Muscle of back (tissue), 11 donors: ENCODE measurements around the gene PAK5. TPM values are rescaled to one million over a fixed set of nuclear protein-coding genes. Genes with fewer than 3 reads are reported as not detected.

Source experiments
- DNase-seq, 3 donors: peaks; one replicate each; pipeline versions ENCODE4 v3.0.0 to v3.0.0-alpha.2; 2013
- polyA plus RNA-seq, 10 donors: library from polyadenylated mRNA; unstranded; fragments of 120-200 nt; gene quantifications; one replicate each; pipeline ENCODE4 v1.2.1, GENCODE V29; 2013; ENCODE audit not compliant: insufficient read length in 10 of 10

The PAK5 gene
- polyA plus RNA-seq, 10 donors, result 0.08 to 0.29 (median 0.18) TPM

DNA sequence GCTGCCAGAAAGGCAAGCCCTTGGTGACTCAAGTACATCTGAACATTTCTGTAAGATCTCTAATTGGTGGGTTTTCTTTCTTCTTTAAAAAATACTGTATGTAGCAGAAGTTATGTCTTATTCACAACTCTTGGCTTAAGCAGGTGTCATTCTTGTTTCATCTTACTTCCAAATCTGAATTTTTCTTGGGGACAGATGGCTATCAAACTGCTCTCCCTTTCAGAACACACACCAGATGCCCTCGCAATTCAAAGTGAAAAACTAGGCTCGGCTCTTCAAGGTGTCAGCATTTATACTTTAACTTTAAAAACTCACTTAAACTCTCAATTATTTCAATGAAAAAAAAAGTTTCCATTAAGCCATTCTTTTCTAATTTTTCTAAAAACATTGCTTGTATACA, 49.7 kb downstream of the PAK5 start:
- no peak for DNase-seq

DNA sequence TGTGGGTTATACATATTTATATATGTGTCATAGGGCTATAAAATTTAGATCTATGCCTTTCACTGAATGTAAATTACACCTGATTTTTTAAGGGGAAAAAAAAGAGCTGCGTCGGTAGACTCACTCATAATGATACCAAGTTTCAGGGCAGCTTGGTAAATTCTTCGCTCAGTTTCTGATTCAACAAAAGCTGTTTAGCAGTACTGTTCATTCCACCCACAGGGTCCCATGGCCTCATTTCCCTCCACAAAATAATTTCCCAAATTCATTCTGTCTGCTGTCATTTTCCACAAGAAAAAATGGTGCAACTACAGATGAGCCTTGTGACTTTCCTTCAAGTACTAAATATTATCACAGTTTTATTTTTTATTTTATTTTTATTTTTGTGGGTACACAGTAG, 63.7 kb downstream of the PAK5 start:
- no peak for DNase-seq

DNA sequence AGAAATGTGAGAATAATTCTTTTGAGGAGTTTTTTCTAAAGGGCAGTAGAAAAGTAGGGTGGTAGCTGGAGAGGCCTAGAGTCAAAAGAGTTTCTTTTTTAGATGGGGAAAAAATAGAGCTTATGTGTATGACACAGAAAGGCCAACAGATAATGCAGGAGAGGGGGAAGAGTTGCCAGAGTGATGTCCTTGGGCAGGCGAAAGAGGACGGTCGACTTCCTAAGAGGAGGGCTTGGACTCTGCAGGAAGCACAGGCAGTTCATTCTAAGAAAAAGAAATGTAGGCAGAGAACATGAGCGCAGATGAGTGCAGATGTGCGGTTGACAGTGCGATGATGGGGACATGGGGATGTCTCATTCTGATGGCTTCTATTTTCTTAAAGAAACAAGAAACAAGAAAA, 68.9 kb downstream of the PAK5 start:
- no peak for DNase-seq

DNA sequence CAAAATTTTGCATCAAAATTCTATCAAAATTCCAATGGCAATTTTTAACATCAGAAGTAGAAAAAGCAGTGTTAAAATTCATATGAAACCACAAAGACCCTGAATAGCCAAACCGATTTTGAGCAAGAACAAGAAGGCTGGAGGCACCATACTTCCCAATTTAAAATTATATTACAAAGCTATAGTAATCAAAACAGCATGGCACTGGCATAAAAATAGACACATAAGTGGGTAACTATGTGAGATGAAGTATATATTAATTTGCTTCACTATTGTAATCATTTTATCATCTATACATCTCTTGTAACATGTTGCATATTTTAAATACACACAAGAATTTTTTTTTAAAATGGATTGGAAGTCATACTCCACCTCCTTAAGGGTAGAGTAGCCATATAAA, 77.4 kb downstream of the PAK5 start:
- DNase-seq, result no peak

DNA sequence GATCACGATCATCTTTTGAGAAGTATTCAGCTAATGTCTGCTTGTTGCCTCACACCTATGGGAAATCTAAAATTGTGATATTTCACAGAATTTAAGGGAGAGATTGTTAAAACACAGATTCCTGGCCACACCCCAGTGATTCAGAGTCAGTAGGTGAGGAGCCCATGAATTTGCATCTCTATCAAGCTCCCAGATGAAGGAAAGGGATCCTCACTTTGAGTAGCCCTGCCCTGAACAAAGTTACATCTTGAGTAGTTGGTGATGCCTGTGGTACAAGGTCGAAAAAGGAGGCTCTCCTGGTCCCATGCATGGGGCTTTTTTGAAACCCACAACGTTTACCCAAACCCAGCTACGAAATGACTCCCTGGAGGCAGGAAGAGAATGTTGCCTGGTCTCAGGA, 79.5 kb downstream of the PAK5 start:
- DNase-seq, result no peak

DNA sequence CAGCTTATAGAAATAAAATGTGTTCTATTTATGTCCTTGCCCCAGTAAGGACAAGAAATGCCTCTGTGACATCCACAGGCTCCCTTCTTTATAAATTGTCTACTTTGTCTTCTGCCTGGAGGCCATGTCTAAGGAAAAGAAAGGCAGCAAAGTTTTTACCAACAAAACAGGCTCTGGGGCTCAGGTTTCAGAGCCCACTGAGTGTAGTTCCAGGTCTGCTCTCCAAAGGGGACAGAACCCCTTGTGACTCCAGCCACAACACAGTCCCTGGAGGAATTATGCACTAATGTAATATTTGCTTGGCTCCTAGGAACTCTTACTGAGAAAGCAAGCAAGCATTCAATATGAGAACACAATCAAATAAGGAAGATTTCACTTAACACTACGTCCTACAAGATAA, 80.1 kb downstream of the PAK5 start:
- no peak for DNase-seq

DNA sequence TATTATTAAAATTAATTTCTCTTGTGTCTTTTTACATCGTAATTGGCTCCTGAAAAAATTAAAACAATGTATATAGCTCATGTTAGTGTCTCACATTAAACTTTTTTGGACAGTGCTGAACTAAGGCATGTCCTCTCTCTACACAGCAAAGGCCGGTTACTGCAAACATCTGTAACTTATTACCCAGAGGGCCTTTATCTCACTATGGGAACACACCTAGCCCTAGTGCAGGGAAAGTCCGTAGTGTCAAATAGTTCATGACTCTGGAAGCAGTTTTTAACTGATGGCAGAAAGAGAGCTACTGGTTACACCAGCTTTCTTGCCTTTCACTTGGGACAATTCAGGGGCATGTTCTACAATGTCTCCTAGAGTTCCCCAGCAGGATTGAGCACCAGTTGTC, 82.2 kb downstream of the PAK5 start:
- DNase-seq, result no peak

DNA sequence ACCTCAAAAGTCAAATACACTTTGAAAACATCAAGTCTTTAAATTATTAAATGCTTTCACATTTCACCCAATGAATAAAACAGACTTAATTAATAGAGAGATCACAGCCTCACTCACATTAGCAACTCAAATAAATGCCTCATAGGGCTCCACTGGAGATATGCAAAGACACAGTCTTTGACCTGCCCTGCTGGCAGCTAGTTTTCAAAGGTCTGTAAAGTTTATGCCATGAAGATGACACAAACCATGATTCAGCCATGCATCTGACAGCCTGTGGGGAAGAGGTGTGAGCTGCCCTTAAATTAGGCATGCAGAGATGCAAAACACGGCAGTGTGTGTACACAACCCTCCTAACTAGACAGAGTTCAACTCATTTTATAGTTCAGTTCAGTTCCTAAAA, 83.6 kb downstream of the PAK5 start:
- no peak for DNase-seq

DNA sequence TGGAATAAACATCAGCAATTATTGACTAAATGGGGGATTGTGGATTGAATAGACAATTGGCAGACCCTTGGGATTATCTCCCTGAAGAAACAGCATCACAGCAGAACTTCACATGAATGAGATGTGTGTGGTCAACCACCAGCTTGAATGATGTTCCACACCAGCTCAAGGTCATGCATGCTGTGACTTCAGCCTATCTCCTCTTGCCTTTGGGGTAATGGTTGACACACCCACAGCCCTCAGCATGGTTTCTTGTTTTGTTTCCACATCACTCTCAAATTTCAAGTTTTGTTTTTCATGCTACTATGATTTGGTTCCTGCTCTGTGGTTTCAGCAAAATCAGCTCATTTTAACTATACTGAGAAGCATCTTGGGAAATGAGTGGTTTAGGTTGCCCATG, 94.3 kb downstream of the PAK5 start:
- no peak for DNase-seq

DNA sequence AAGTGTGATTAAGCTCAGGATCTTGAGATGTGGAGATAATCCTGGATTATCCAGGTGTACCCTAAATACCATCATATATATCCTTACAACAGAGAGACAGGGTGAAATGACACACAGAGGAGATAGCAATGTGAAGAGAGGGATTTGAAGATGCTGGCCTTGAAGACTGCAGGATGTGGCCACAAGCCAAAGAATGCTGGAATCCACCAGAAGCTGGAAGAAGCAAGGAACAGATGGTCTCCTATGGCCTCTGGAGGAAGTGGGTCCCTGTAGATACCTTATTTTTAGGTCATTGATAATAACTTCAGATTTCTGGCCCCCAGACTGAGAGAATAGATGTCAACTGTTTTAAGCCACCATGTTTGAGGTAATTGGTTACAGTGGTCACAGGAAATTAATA, 95.0 kb downstream of the PAK5 start:
- DNase-seq, result no peak

DNA sequence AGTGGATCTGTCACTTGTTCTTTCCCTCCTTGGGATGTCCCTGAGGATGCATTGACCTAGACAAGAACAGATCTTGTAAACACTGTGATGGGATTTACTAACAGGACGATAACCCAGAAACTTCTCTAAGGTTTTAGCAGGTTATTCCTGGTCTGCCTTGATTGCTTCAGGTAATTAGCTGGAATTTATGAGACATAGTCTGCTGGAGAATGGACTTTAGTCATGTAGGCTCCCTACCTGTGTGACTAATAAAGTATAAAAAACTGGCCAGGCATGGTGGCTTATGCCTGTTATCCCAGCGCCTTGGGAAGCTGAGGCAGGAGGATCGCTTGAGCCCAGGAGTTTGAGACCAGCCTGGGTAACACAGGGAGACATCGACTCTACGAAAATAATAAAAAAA, 96.1 kb downstream of the PAK5 start:
- DNase-seq, result no peak

DNA sequence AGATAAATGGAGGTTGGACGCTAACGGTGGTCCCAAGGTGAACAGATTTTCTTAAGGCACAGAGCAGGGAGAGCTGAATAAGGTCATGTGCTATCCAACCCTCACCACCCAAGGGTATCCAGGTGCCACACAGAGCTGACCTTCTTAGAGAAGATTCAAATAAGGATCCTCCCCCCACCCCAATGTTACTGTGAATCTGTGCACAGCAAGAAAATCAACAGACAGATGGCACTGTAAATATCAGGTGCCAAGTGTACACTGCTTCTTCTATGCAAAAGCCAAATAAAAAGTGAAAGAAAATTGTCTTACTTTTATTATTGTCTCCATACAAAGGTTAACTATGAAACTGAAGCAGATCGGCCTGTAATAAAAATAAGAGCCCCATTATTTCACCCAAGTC, 96.9 kb downstream of the PAK5 start:
- DNase-seq, result no peak

DNA sequence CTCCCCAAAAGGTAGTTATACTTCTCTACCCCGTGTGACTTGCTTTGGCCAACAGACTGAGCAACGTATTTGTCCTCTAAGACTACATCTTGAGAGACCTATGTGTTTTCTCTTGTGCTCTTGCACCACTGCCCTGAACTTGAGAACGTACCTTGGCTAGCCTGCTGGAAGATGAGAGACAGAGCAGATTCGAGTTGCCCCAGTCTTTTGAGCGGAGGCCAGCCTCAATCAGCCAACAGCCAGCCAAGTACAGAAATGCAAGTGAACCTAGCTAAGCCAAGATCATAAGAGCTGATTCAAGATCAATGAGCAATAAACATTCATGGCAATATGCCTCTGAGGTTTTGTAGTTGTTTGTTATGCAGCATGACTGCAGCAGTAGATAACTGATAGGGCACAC, 98.4 kb downstream of the PAK5 start:
- DNase-seq, result no peak

DNA sequence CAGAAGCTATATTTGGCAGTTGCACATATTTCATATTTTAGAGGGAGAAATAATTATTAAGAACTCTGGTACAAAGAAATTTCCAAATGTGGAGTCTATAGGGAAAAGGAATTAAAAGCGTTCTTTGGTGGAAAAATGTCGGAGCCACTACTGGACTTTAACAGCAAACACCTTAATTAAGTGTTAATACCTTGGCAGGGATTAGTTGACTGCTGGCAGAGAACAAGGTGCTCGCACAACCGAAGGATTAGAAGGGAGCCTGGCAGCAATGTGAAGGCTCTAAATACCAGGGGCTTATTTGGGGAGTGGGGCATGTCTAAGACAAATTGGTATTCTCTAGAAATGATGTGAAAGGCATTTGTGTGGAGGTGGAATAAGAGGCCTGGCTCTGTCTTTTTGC, 98.9 kb downstream of the PAK5 start:
- DNase-seq, result no peak

DNA sequence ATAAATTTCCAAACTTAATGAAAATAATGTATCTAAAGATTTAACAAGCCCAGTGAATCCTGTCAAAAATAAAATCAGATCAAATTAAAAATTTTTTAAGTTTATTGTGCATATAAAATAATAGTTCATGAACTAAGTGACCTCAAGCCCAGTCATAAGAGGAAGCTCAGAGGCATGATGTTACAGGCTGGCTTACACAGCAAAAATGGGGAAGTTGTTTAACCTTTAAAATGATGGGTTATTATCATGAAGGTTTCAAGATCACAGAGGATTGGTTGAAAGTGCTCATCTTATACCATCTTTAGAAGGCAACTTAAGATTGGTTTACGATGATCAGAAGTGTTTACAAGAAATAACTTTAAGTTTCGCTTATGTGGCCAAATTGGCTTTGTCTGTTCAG, 102.5 kb downstream of the PAK5 start:
- no peak for DNase-seq

DNA sequence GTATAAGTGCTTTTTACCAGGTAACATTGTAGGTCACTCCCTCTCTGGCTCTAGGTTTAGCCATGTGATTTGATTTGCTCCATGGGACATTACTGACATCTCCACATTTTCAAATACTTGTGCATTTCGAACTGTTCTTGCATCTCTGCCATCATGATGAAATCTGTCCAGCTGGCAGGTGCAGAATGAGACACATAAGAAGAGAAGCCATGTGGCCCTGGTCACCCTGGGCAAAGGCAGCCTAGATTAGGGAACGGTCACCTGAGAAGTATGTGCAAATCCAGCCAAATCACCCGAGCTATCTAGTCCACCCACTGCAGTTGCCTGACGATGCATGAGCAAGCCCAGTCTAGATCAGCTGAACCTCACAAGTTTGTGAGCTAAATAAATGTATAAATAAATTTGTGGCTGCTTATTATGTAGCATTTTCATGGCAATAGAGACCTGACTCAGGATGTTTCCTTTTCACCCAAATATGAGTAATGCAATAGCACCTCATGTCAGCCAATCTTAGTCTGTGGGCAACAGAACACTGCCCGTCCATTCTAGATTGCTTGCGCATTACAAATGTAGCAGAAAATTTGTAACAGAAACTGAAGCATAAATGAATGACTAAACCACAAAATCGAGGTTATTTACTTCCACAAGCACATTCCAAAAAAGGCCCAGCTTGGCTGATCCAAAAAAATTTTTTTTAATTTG, 115.2 kb downstream of the PAK5 start:
- DNase-seq, result no peak

DNA sequence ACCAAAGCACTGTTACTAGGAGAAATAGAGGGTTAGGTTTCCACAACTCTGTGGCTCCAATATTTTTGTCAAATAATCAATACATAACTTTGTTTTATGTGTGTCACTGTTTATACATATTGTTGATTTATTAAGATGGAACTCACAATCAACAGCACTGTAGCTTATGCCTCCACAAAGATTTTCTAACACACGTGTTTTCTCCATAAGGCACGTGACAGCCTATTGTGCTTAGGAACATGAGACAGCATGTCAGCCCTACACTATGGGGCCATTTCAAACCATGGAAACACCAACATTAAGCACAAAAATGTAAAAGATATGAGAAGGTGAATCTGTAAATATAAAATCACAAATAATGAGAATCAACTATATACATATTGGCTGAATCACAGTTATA, 127.0 kb downstream of the PAK5 start:
- DNase-seq, result no peak

DNA sequence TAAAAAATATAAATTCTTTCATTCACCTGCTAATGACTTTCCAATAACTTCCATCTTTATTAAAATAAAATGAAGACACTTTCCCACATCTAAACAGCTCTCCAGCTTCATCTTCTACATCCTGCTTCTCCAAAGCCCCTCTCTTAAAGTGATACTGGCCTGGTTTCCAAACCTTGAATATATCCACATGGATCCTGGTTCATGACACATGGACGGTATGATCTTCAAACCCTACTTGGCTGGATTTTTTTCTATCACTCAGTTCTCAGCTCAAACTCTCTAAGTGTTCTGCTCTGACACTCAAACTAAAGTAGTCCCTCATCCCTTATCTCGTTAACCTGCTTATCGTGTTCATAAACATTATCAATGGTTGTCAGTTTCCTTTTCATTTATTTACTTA, 128.2 kb downstream of the PAK5 start:
- no peak for DNase-seq

DNA sequence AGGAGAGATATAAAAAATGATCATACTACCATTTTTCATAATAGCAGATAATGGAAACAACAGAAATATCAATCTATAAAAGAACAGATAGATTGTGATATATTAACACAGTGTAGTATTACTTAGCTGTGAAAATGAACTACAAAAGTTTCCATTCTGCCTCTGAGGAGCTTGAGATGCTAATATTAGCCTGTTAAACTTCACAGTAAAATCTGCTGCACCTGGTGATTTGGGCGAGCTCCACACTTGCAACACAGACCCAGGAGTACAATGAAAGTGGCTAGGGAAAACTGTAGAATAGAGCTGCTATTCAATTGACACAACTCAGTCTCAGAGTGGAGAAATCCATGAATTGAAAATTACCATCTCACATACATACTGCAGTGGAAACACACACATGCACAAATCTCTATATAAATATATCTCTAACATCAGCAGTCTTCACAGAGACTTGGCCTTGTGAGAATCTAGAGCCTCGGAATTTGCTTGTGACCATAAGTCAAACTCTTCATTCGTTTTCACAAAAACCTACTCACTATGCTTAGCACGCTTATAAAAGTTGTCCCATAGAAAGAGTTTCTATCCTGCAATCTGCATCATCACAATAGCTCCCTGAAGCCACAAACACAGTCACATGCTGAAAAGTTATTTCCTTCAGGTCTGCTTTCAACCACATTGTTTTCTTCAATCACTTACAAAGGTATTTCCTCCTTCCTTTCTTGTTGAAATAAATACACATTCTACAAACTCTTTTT, 133.0 kb downstream of the PAK5 start:
- no peak for DNase-seq

DNA sequence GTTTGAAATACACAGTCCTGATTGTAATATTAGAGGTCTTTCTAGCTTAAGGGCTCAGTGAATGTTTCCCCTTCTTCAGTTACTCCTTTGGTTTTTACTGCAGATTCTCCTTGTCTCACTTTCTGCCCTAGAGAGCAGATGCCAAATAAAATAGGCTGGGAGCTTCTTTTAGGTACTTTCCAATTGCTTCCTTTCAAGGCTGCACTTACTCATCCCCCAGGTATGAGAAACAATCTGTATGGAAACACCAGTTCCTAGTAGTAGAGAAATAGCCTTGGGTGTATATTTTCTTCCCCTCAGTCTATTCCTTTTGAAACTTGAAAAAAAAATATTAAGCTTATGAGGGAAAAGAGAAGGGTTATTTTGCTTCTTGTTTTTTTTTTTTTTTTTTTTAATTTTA, 139.7 kb downstream of the PAK5 start:
- no peak for DNase-seq

DNA sequence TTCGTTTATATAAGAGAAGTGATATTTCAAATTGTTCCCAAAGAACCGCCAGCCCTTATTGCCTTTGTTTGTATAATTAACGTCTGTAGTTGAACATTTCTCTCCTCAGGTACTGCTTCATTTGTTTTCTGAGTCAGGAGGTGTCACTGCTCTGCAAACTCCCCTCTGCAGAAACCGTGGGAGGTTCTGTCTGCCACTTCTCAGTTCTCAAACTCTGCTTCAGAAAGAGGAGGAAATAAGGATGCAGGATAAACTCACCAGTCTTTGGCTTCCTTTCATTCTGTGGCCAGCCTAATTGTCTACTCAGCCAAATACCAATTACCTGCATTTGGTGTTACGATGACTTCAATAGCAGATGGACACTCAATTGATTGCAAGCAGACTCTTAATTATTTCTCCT, 149.8 kb downstream of the PAK5 start:
- no peak for DNase-seq

DNA sequence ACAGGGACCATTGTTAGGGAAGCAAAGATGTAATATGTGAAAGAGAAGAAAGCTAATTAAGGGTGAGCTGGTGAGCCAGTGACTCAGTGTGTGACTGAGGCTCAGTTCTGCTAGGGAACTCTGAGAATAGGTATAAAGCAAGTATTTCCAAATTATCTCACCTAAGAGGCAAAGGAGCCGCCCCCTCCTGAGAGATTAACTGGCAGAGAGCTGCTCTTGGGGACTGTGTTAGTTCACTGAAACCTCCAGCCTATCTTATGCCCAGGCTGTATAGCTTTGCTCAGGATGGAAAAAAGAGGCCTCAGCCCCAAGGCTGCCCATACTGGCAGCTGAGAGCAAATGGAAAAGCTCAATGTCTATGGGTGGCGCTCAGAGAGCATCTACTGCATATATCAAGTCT, 152.0 kb downstream of the PAK5 start:
- no peak for DNase-seq

DNA sequence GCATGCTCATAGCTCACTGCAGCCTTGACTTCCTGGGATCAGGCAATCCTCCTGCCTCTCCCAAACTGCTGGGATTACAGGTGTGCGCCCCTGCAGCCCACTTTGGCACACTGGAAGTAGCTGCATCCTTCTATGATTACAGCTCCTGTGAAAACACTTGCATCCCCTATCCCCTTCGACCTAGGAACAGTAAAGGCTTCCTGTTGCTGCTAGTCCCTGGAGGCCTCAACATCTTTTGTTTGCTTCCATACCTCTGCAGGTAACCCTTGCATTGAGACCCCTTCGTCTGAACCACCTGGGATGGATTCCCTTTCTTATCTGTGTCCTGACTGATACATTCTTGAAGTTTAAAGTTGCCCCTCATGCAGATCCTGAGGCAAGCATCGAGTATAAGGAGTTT, 152.4 kb downstream of the PAK5 start:
- no peak for DNase-seq

DNA sequence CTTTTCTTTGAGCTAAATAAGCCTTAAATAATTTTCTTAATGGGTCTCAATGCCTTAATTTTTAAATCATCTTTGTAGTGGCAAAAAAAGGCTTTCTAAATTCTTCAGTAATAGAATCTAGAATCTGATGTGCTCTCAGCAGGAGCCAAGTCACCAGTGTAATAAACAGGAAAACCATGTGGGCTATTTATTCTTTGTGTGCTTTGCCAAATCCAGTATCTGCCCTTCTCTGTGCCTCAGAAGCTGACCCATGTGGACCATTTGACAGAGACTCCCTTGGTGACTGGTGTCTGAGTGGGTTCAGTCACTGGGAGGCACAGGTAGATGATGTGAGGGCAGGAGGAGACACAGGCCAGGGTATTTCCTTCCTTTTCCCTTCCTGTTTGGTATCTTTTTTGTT, 152.9 kb downstream of the PAK5 start:
- DNase-seq, result no peak
